Peyer's patch (tissue), 4 donors: Measurements from ENCODE around the gene FTO.

Source experiments
- CTCF ChIP-seq, 6 experiments: fragments of 450-650 bp in 4 of 6; fragments of 200-600 bp in 2 of 6; sonication (generic) in 1 of 6; IDR thresholded peaks; one replicate each; pipeline ENCODE4 v1.5.1; 2017 to 2019; ENCODE audit warnings: antibody characterized with exemption in 6 of 6, mild to moderate bottlenecking in 3 of 6, moderate library complexity in 1 of 6
- POLR2A ChIP-seq, 2 donors: fragments of 450-650 bp; IDR thresholded peaks; one replicate each; pipeline ENCODE4 v1.5.1; 2017; ENCODE audit warnings: antibody characterized with exemption in 2 of 2, mild to moderate bottlenecking in 2 of 2, moderate library complexity in 2 of 2

- TF ChIP-seq CTCF (IDR thresholded peaks at IDR 0.05) (no peak), POLR2A (IDR thresholded peaks at IDR 0.05) (no peak)
Observed at GRCh38 chr16:53967572-53967971, 263.6 kb downstream of the FTO start.
